Stimulated activated CD4-positive, alpha-beta T cell treated with anti-CD3 and anti-CD28 coated beads, Interleukin-15, amount 100 ng/mL, for 48 hours (primary cell): ENCODE measurements around the gene NHLH2.

Experiments
- DNase-seq, 2 donors: peaks; one replicate each; pipeline ENCODE4 v3.0.0-alpha.2; 2020; ENCODE audit warnings: low read depth in 2 of 2

Gene NHLH2

DNA sequence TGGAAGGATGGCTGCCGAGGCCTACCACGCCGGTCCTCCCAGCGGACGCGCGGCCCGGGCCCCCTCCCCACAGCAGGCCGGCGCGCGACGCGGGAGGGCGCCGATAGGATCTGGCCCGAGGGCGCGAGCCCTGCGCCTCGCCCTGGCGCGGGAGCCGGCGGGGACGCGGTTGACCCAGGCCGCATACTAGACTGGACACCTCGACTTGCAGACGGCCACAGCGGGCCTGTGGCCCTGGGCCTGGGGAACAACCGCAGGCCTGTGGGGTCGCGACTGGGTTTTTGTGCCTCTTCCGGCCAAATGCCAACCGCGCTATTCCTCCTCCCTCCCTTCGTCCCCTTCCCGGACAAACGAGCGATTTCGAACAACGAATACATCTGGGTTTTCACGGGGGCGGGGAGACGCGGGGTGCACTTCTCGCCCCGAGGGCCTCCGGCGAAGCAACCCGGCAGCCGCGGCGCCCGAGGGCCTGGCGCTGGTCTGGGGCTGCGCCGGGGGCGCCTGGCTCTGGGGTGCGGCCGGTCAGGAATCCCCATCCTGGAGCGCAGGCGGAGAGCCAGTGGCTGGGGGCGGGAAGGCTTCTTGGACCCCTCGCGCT lies 2.4 kb downstream of the NHLH2 start:
- DNase-seq: no peak

DNA sequence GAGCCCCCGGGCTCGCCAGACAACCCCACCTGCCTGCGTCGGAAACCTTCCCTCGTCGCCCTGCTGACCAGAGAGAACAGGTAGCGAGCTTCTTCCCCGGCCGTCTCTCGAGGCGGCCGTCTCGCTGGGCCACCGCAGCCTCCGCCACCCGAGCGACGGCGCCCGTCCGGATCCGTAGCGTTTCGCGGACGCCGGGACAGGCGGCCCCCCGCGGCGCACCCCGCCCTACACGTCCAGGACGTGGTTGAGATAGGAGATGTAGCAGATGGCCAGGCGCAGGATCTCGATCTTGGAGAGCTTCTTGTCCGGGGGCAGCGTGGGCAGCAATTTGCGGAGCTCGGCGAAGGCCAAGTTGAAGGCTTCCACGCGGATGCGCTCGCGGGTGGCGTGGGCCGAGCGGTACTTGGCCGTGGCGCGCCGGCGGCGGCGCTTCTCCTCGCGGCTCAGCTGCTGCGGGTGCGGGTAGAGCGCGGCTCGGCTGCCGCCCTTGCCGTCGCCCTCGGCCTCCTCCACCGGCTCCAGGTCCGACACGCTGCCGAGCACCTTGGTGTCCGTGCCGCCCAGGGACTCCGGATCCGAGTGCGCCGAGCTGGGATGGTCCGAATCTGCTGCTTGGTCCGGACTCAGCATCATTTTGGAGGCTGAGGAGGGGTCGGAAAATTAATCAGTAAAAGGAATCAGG lies 3.0 kb downstream of the NHLH2 start:
- no peak for DNase-seq

DNA sequence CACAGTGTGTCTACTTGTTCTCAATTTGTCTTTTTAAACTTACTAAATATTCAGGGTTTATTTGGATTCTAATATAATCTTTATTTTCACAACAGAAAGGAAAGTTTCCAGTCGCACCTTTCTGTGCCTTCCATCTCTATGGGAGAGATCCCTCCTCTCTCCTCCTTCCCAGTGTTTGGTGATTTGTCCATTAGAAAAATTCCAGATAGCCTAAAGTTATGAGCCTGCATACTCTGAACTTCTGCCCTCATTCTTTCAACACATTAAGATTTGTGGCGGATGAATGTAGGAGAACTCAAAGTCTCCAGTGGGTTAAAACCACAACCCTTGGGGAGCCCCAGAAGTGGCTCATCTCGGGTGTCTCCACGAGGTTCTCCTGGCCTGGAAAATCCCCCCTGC lies 3.6 kb downstream of the NHLH2 start:
- DNase-seq: no peak

DNA sequence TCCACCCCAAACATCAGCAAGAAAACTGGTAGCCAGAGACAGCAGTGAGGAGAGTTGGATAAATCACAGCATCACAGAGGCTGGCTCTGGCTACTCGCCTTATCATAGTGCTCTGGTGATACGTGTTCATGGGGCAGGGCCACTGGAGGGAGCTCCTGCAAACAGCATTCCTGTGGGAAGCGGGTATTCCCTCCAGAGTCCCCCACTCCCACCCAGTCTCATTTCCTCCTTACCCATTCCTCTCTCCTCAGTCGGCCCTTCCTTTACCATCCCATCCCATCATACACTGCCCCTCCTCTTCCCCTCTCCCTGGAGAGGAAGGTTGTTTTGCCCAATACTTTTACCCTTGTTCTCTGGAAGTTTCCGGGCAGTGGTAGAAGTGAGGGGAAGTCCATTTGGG lies 7.1 kb downstream of the NHLH2 start:
- no peak for DNase-seq

GRCh38 chr1:115832651-115833050 lies 8.3 kb downstream of the NHLH2 start:
- no peak for DNase-seq

DNA sequence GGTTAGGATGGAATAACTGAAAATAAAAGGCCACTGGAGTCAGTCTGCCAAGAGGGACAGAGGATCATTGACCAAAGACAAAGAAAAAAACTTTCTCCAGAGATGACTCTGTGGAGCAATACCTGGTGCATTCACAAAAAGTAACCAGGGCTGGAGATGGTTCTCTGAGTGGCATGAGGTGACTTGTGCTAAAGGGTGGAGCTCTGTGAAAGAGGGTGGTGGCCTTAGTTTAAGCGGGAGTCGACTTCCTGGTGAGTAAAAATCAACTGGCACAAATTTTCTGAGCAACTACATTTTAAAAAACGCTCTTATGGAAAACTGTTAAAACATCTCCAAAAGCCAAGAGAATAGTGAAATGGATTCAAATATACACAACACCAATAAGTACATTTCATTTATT lies 10.0 kb downstream of the NHLH2 start:
- no peak for DNase-seq

DNA sequence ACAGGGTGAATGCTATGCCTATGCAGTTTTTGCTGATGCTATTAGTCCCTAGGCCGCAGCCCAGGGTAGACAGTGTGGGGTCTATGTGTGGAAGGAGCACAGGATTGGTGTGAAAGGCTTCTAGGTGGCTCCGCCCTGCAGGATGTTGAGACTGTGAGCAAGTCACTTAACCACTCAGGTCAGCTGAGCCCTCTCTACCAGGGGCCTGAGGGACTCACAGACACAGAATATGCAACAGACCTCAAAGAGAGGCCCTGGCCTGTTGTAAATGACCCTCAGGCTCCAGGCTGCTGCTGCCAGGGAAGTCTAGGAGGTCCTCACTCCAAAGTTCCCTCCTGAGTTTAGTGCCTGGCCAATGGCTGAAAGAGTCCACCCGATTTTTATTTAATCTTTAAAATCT lies 11.0 kb downstream of the NHLH2 start:
- no peak for DNase-seq

DNA sequence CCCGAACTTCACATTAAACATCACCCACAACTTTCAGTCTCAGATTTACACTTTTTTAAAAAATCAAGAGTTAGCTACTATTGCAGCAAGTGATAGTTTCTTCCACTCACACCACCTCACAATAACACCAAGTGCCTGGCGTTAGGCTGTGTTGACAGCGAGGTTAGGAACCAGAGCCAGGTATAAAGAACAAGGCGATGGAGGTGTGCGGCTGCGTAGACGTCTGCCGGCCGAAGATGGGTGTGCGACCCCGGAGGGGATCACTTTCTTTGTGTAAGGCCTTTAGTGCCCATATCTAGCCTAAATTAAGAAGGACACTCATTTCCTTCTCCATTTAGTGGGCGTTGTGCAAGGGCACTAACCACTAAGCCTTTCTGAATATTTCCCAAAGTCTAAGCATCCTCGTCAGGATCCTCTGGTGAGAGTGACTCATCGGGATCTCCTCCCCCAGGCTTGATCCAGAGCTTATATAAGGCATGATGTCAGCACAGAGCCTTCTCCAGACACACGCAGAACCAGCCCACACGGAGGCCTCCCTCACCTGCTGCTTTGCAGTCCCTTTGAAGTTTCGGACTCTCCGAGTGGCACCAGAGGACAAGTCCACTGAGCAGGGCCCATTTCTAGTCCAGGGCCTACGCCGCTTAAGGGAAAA lies 11.8 kb downstream of the NHLH2 start:
- no peak for DNase-seq

DNA sequence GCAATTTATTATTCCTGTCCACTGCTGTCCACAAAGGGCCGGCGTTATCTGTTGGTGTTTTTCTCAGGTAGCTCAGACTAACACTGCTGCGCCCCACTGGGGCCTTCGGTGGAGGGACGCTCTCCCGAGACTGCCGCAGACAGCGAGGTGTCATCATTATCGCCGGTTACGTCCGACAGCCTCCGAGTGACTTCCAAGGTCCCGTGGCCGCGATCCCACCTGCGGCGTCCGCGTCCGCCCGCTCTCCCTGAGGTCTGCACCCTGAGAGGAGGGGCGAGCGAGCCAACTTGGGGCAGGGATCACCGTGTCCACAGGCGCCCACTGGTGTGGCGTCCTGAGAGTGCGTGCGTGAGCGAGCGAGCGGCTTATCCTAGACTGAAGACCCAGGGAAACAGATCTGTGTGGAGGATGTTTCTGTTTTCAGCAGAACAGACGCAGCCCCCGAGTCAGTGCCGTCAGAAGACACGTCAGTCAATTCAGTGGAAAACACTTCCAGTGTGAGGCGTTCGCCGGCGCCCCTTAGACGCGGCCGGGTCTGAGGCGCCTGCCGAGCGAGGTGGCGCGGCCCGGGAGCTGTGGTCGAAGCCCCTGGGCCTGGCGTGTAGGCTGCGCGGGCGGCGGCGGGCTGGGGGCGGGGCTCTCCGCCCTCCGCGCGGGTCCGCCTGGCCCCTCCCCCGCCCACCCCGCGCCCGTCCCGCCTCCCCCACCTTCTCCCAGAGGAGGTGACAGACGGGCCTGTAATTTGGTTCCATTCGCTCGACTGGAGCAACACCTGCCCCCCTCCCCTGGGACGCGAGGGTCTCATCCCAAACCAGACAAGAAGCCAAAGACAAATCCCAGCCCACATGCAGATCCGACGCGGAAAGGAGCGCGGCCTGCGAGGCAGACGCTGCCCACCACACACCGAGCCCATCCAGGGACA lies 12.6 kb downstream of the NHLH2 start:
- no peak for DNase-seq

DNA sequence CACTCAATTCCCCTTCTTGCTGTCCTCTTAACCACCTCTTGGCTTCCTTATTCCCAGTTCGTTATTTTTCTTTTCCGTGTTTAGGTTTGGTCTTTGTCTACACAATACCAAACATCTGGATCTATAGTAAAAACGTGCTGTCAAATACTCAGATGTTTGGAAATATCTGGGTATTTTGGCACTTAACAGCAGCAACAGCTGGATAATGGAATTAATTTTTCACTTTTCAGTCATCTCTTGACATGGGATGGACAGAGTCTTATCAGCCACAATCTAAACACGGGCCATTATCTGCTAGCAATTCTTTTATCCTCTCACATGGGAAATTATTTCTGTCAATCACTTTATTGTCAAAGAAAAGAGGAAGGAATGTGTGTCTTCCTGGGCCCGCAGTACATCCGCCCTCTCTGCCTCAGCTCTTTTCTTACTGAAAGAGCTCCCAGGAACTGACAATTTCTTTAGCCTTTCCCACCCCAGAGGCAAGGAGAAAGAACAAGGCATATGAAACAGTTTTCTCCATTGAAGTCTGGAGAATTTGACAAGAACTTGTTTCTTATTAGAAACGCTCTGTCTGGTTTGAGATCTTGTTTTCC lies 13.4 kb downstream of the NHLH2 start:
- DNase-seq: no peak

GRCh38 chr1:115826628-115827027 lies 14.3 kb downstream of the NHLH2 start:
- DNase-seq: no peak

DNA sequence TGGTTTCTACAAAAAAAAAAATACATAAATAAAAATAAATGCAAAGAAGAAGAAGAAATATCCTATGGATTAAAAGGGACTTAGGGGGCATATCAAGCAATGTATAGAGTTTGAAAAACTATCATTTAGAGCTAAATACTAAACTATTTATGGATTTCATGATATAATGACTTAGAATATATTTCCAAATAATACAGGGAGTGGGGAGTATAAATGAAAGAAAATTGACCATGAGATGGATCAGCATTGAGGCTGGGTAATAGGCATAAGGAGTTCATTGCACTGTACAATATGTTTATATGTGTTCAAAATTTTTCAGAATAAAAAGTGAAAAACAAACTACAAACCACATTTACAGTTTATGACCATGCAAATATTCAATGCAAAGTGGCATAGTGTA lies 18.8 kb downstream of the NHLH2 start:
- DNase-seq: no peak

- no peak for DNase-seq
Observed at GRCh38 chr1:115815694-115816093, 25.2 kb downstream of the NHLH2 start.

DNA sequence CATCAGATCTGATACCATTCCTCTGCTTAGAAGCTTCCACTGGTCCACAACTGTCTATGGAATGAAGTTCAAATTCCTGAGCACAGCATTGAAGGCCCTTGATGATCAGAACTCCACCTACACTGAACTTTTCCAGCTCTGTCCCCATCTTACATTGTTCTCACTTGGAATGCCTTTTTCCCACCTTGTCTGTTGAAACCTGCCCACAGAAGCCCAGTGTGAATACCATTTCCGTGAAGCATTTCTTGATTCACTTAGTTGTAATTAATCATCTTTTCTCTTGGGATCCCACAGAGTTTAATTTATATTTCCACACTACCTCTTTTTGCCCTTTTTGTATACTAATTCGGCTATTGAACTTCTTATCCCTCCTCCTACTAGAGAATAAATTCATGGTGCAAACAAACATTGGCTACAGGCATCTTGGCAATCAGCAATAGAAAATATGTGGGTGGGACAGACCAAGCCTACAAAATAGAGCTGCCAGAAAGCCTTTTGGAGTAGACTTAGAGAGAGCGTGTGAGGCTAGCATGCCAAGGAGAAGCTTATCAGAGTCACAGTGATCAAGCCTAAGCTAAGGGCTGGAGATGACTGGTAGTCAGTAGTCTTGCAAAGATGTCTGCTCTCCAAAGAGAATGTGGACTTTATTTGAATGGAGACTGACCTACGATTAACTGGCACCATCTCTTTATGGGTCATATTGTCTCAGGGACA lies 26.1 kb downstream of the NHLH2 start:
- no peak for DNase-seq

DNA sequence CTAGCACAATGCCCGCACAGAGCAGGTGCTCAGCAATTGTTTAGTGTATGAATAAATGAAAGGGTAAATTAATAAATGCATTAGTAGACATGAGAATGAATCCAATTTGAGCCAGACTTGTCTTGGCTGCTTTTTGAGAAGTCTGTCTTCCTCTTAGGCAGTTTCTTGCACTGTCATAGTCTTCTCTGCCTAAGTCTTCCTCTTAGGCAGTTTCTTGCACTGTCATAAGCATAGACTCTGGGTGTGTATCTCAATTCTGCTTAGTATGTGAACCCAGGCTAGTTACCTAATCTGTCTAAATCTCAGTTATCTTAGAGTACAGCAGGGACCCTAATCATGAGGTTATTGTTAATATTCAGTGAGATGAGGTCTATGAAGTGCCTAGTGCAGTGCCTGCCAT lies 27.2 kb downstream of the NHLH2 start:
- DNase-seq: no peak

GRCh38 chr1:115811140-115811828 lies 29.6 kb downstream of the NHLH2 start:
- no peak for DNase-seq

- no peak for DNase-seq
Observed at GRCh38 chr1:115810609-115811008, 30.3 kb downstream of the NHLH2 start.

GRCh38 chr1:115809847-115810246 lies 31.1 kb downstream of the NHLH2 start:
- no peak for DNase-seq

DNA sequence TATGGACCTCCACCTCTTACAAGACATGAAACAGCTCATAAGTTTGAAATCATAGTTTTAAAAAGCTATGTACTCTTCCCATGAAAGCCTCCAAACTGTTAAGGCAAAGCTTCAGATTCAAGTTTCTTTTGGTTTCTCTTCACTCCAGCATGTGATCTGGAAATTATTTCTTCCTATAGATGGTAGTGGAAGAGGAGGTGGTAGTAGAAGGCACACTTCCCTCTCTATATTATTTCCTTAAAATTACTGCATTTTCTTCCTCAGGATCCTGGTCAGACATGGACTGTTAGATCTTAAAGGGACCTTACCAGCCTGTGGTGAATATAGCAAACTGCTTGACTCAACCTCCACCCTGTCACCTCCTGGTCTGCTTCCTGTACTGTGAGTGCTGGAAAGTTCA lies 31.9 kb downstream of the NHLH2 start:
- DNase-seq: no peak

- no peak for DNase-seq
Observed at GRCh38 chr1:115807723-115808122, 33.2 kb downstream of the NHLH2 start.

- DNase-seq: no peak
Observed at GRCh38 chr1:115805597-115805996, 35.3 kb downstream of the NHLH2 start.
